SK-N-SH (cell line): Measurements from ENCODE around the gene LONP2. TPM values are rescaled to one million over a fixed set of nuclear protein-coding genes. Genes with fewer than 3 reads are reported as not detected.

ENCODE experiments used
- CTCF ChIA-PET: fragments of 300-600, 350-600 bp; formaldehyde crosslinking; extraction: SDS; loops from one replicate; lab custom pipeline; 2021; lab: Yijun Ruan, JAX
- POLR2A ChIA-PET: fragments of 350-600 bp; sonication (Branson Sonifier 250); formaldehyde crosslinking; extraction: SDS; loops from one replicate; lab custom pipeline; 2020; ENCODE audit warnings: antibody characterized with exemption, inconsistent platforms; lab: Yijun Ruan, JAX
- DNase-seq: peaks from one replicate; pipeline ENCODE4 v3.0.0; 2012
- H2AFZ ChIP-seq: fragments of 200-600 bp; sonication (generic); 2 replicates; pipeline ENCODE4 v1.8.1; 2016; ENCODE audit warnings: antibody characterized with exemption, mild to moderate bottlenecking, low read depth
- H3F3A ChIP-seq: fragments of 200-600 bp; sonication (generic); replicated peaks from 2 replicates; pipeline ENCODE3; 2016; ENCODE audit warnings: antibody characterized with exemption, mild to moderate bottlenecking; ENCODE audit not compliant: insufficient read depth
- H3K27ac ChIP-seq, 2 experiments: fragments of 200-500 bp in 1 of 2; fragments of 200-600 bp in 1 of 2; sonication (Bioruptor generic) in 1 of 2; sonication (generic), shearing (Covaris generic) in 1 of 2; 2 replicates each; pipeline versions ENCODE4 v1.5.1 to v1.6.1; 2014 to 2016; ENCODE audit warnings: low read depth in 2 of 2, inconsistent platforms in 1 of 2, low read length in 1 of 2, mild to moderate bottlenecking in 1 of 2, mixed read lengths in 1 of 2
- H3K27me3 ChIP-seq: fragments of 200-600 bp; sonication (generic), shearing (Covaris generic); 2 replicates; pipeline ENCODE4 v1.6.1; 2016; ENCODE audit warnings: mixed run types; ENCODE audit not compliant: insufficient read depth
- H3K36me3 ChIP-seq, 2 experiments: fragments of 200-500 bp in 1 of 2; fragments of 200-600 bp in 1 of 2; sonication (Bioruptor generic) in 1 of 2; sonication (generic) in 1 of 2; replicated peaks in 1 of 2; 2 replicates each; pipeline versions ENCODE3 to v1.5.1; 2014 to 2016; ENCODE audit warnings: low read length in 1 of 2, mild to moderate bottlenecking in 1 of 2; ENCODE audit not compliant: insufficient read depth in 2 of 2, control insufficient read depth in 1 of 2
- H3K4me1 ChIP-seq, 2 experiments: fragments of 200-500 bp in 1 of 2; fragments of 200-600 bp in 1 of 2; sonication (Bioruptor generic) in 1 of 2; sonication (generic), shearing (Covaris generic) in 1 of 2; 2 replicates each; pipeline versions ENCODE4 v1.5.1 to v1.6.1; 2014 to 2016; ENCODE audit warnings: low read depth in 1 of 2, low read length in 1 of 2, mixed run types in 1 of 2; ENCODE audit not compliant: insufficient read depth in 2 of 2, control insufficient read depth in 1 of 2
- H3K4me2 ChIP-seq: fragments of 200-600 bp; sonication (generic), shearing (Covaris generic); 2 replicates; pipeline ENCODE4 v1.6.1; 2017; ENCODE audit warnings: mixed run types
- H3K4me3 ChIP-seq, 2 experiments: fragments of 200-500 bp in 1 of 2; fragments of 200-600 bp in 1 of 2; sonication (Bioruptor generic) in 1 of 2; sonication (generic), shearing (Covaris generic) in 1 of 2; 2 replicates each; pipeline versions ENCODE4 v1.5.1 to v1.8.1; 2014 to 2016; ENCODE audit warnings: low read depth in 2 of 2, inconsistent platforms in 1 of 2, low read length in 1 of 2, mild to moderate bottlenecking in 1 of 2, mixed read lengths in 1 of 2, moderate library complexity in 1 of 2
- H3K79me2 ChIP-seq: fragments of 200-600 bp; sonication (generic); 2 replicates; pipeline ENCODE4 v1.8.1; 2017; ENCODE audit warnings: mild to moderate bottlenecking; ENCODE audit not compliant: insufficient read depth
- H3K9ac ChIP-seq: fragments of 200-600 bp; sonication (generic); 2 replicates; pipeline ENCODE4 v1.6.1; 2017; ENCODE audit warnings: mixed run types
- H3K9me2 ChIP-seq: fragments of 200-600 bp; sonication (generic); 2 replicates; pipeline ENCODE4 v1.6.1; 2017; ENCODE audit warnings: mixed run types
- H3K9me3 ChIP-seq: fragments of 200-600 bp; sonication (generic); 2 replicates; pipeline ENCODE4 v1.6.1; 2017; ENCODE audit warnings: mixed run types, mild to moderate bottlenecking, moderate library complexity
- H4K20me1 ChIP-seq: fragments of 200-600 bp; sonication (generic); 2 replicates; pipeline ENCODE4 v1.6.1; 2017; ENCODE audit warnings: mild to moderate bottlenecking, mixed run types; ENCODE audit not compliant: insufficient read depth
- EP300 ChIP-seq, 2 experiments: IDR thresholded peaks; 2 replicates each; pipeline versions ENCODE4 v1.4.0 to v1.6.1; 2012; ENCODE audit warnings: borderline replicate concordance in 1 of 2, low read depth in 1 of 2, low read length in 1 of 2
- EZH2phosphoT487 ChIP-seq: fragments of 200-600 bp; sonication (generic); IDR thresholded peaks from 2 replicates; pipeline ENCODE4 v1.6.1; 2017; ENCODE audit warnings: low read depth, mixed run types, mild to moderate bottlenecking, antibody characterized with exemption, moderate library complexity, borderline replicate concordance
- FOSL2 ChIP-seq: IDR thresholded peaks from 2 replicates; pipeline ENCODE4 v1.4.0; 2012; ENCODE audit warnings: low read depth, mild to moderate bottlenecking, moderate library complexity, borderline replicate concordance
- FOXJ3 ChIP-seq: sonication (generic); formaldehyde crosslinking; IDR thresholded peaks from 2 replicates; pipeline ENCODE4 v1.5.1; 2020; ENCODE audit warnings: mild to moderate bottlenecking, missing genetic modification reagents
- GATA2 ChIP-seq: sonication (generic); formaldehyde crosslinking; IDR thresholded peaks from 2 replicates; pipeline ENCODE4 v1.5.0; 2020; ENCODE audit warnings: mild to moderate bottlenecking, missing genetic modification reagents
- MEF2A ChIP-seq: IDR thresholded peaks from 2 replicates; pipeline ENCODE4 v1.4.0; 2012; ENCODE audit warnings: low read depth, borderline replicate concordance
- POLR2AphosphoS5 ChIP-seq: IDR thresholded peaks from 2 replicates; pipeline ENCODE4 v1.6.1; 2012; ENCODE audit warnings: low read depth, low read length
- RAD21 ChIP-seq: IDR thresholded peaks from 2 replicates; pipeline ENCODE4 v1.6.1; 2012; ENCODE audit warnings: mild to moderate bottlenecking, low read length
- RCOR1 ChIP-seq: fragments of 150-350 bp; IDR thresholded peaks from 2 replicates; pipeline ENCODE4 v1.6.1; 2017; ENCODE audit warnings: antibody characterized with exemption, low read length
- RFX5 ChIP-seq: IDR thresholded peaks from 2 replicates; pipeline ENCODE4 v1.6.1; 2012; ENCODE audit warnings: mild to moderate bottlenecking, improper control_type of control experiment, low read length
- RXRA ChIP-seq: IDR thresholded peaks from 2 replicates; pipeline ENCODE4 v1.4.0; 2012; ENCODE audit warnings: low read depth, mild to moderate bottlenecking, borderline replicate concordance
- SMC3 ChIP-seq: IDR thresholded peaks from 2 replicates; pipeline ENCODE4 v1.6.1; 2012; ENCODE audit warnings: low read depth, low read length, improper control_type of control experiment
- TAF1 ChIP-seq: IDR thresholded peaks from 2 replicates; pipeline ENCODE4 v1.6.1; 2012; ENCODE audit warnings: low read depth, mild to moderate bottlenecking, low read length, moderate library complexity, borderline replicate concordance
- TCF12 ChIP-seq: IDR thresholded peaks from 2 replicates; pipeline ENCODE4 v1.4.0; 2012
- TEAD4 ChIP-seq: IDR thresholded peaks from 2 replicates; pipeline ENCODE4 v1.4.0; 2012; ENCODE audit warnings: mild to moderate bottlenecking, borderline replicate concordance; ENCODE audit not compliant: insufficient read depth
- WGBS: methylation state at CpG from one replicate; pipeline ENCODE4 v1.1.6; 2017; ENCODE audit warnings: low lambda C conversion rate; 5-methylcytosine and 5-hydroxymethylcytosine counted together
- polyA plus RNA-seq, 3 experiments: library from polyadenylated mRNA; depleted of rRNA; stranded (reverse); fragments of >200 nt; gene quantifications; 2 replicates each; pipeline ENCODE4 v1.2.3, GENCODE V29; 2012
- TF ChIP-seq, protein P1 (sequence below): fragments of 200-600 bp; sonication (generic); IDR thresholded peaks from 2 replicates; pipeline ENCODE4 v1.6.1; 2017; ENCODE audit warnings: antibody characterized with exemption, mild to moderate bottlenecking, moderate library complexity
- TF ChIP-seq, protein P2 (sequence below): IDR thresholded peaks from 2 replicates; pipeline ENCODE4; 2012
- TF ChIP-seq, protein P3 (sequence below): fragments of 150-350 bp; IDR thresholded peaks from 2 replicates; pipeline ENCODE4 v1.6.1; 2016; ENCODE audit warnings: mild to moderate bottlenecking, low read depth, low read length

The LONP2 gene
- polyA plus RNA-seq, 1 of the 3 experiments (the other 2 are of a cell fraction): 22.4 TPM

- no peak overlapping the region for H3K9ac ChIP-seq
- TF ChIP-seq TAF1: no peak
- no peak for TF ChIP-seq RFX5
- no peak for TF ChIP-seq RAD21
- TF ChIP-seq RXRA: no peak
- TF ChIP-seq, protein P1, sequence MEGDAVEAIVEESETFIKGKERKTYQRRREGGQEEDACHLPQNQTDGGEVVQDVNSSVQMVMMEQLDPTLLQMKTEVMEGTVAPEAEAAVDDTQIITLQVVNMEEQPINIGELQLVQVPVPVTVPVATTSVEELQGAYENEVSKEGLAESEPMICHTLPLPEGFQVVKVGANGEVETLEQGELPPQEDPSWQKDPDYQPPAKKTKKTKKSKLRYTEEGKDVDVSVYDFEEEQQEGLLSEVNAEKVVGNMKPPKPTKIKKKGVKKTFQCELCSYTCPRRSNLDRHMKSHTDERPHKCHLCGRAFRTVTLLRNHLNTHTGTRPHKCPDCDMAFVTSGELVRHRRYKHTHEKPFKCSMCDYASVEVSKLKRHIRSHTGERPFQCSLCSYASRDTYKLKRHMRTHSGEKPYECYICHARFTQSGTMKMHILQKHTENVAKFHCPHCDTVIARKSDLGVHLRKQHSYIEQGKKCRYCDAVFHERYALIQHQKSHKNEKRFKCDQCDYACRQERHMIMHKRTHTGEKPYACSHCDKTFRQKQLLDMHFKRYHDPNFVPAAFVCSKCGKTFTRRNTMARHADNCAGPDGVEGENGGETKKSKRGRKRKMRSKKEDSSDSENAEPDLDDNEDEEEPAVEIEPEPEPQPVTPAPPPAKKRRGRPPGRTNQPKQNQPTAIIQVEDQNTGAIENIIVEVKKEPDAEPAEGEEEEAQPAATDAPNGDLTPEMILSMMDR: no peak
- TF ChIP-seq POLR2AphosphoS5: no peak
- TF ChIP-seq, protein P2, sequence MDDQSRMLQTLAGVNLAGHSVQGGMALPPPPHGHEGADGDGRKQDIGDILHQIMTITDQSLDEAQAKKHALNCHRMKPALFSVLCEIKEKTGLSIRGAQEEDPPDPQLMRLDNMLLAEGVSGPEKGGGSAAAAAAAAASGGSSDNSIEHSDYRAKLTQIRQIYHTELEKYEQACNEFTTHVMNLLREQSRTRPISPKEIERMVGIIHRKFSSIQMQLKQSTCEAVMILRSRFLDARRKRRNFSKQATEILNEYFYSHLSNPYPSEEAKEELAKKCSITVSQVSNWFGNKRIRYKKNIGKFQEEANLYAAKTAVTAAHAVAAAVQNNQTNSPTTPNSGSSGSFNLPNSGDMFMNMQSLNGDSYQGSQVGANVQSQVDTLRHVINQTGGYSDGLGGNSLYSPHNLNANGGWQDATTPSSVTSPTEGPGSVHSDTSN: no peak
- TF ChIP-seq FOXJ3 (CRISPR knock-in tag): no peak
- TF ChIP-seq TCF12: no peak
- TF ChIP-seq EZH2phosphoT487: no peak
- TF ChIP-seq RCOR1: no peak
- TF ChIP-seq GATA2: no peak
- no peak for TF ChIP-seq EP300 (IDR thresholded peaks at IDR 0.05; ENCODE audit: borderline replicate concordance in 1 of 2, low read depth in 1 of 2, low read length in 1 of 2)
- TF ChIP-seq MEF2A: no peak
- no peak for TF ChIP-seq FOSL2
- TF ChIP-seq, protein P3, sequence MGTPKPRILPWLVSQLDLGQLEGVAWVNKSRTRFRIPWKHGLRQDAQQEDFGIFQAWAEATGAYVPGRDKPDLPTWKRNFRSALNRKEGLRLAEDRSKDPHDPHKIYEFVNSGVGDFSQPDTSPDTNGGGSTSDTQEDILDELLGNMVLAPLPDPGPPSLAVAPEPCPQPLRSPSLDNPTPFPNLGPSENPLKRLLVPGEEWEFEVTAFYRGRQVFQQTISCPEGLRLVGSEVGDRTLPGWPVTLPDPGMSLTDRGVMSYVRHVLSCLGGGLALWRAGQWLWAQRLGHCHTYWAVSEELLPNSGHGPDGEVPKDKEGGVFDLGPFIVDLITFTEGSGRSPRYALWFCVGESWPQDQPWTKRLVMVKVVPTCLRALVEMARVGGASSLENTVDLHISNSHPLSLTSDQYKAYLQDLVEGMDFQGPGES: no peak
- TF ChIP-seq SMC3: no peak
- no peak for TF ChIP-seq TEAD4
- no peaks in the 10 kb centered on the region; the same call in 1 of the 2 replicates for H3K79me2 ChIP-seq
- no peaks in the 10 kb centered on the region for H3K27me3 ChIP-seq
- DNase-seq: no peak
- H2AFZ ChIP-seq: no peak overlapping the region
- H3K4me3 ChIP-seq: no peak overlapping the region
- no peaks in the 10 kb centered on the region for H3K9me2 ChIP-seq
- no peak overlapping the region for H3K27ac ChIP-seq
- no peaks in the 10 kb centered on the region for H3K9me3 ChIP-seq
- POLR2A ChIA-PET: no interaction called here
- peaks cover 31 to 89% of the 10 kb centered on the region in 2 experiments for H3K36me3 ChIP-seq
- WGBS: 100% methylated on average over 1 of the region's 1 CpG
- H4K20me1 ChIP-seq: no peaks in the 10 kb centered on the region
- peaks cover 0 to 3% of the 10 kb centered on the region in 2 experiments; a peak in 1 of 4 replicates for H3K4me1 ChIP-seq
- CTCF ChIA-PET: no interaction called here
- no peaks in the 10 kb centered on the region for H3F3A ChIP-seq
- H3K4me2 ChIP-seq: no peak overlapping the region
Observed at GRCh38 chr16:48274476-48274875, 30.4 kb downstream of the LONP2 start.
